ENCODE results near the gene RETSAT. TPM values are rescaled to one million over a fixed set of nuclear protein-coding genes. Genes with fewer than 3 reads are reported as not detected.

RETSAT gene
- total RNA-seq, 1 donor from 2014 or later = 23.1 TPM

GRCh38 chr2:85329181-85329651 is 25.1 kb downstream of the RETSAT start:
- H3K4me1 Mint-ChIP-seq (ENCODE audit: low read depth) = peaks cover 34% of the 10 kb centered on the region
- TF ChIP-seq CTCF (IDR thresholded peaks at IDR 0.05; ENCODE audit: unreplicated experiment) = no peak
- H3K4me3 Mint-ChIP-seq (ENCODE audit: low read depth) = peak overlapping the region; percentile 4
- H3K27ac Mint-ChIP-seq = peak overlapping the region; percentile 6
- peaks cover 1% of the 10 kb centered on the region for H3K36me3 Mint-ChIP-seq (ENCODE audit: insufficient read depth)
- no peaks in the 10 kb centered on the region for H3K27me3 Mint-ChIP-seq
- no peak for DNase-seq (ENCODE audit: low spot score, unreplicated experiment)
- H3K9me3 Mint-ChIP-seq (ENCODE audit: low read depth) = peaks cover 3% of the 10 kb centered on the region

DNA sequence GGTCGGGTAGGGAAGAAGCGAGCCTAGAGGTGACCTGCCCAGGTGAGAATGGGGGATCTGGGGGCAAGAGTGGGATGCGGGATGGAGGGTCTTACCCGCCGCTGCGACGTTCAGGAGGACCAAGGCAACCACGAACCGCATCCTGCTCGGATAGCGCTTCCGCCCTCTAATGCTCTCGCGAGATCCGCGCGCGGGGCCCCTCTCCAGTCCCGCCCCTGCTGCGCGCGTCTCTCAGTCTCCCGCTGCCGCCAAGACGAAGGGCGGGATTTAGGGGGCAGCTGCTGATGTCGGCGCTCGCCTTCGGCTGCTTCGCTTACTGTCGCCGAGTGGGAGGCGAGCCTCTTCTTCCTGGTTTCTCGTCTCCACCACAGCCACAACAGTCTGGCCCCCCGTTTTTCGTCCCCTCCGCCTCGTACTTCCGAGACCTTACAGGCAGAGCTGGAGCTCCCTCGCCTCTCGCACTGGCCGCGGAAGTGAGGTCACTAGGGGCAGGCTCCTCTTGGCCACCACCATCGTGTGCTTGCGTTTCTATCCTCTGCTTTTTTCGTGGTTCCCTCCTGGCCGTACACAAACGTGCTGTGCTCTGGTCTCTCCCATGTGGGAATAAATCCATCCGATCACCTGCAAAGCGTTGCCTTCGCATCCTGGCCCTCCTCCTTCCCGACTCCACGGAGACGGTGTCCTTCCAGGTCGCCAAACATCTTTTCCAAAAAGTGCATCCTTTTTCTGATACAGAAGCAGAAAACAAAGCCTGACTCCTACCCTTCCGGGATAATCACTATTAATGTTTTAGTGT is 26.3 kb downstream of the RETSAT start, which contains the start of gene TGOLN2:
Gene TGOLN2, minus strand, starts transcription at position 168 of the 796 bp plus-strand sequence. Its CDS starts 27 bp downstream, at position 141.
- no peaks in the 10 kb centered on the region for H3K27me3 Mint-ChIP-seq
- H3K9me3 Mint-ChIP-seq (ENCODE audit: low read depth) = no peaks in the 10 kb centered on the region
- H3K27ac Mint-ChIP-seq = peak within 1 kb of the TSS; percentile 99
- TF ChIP-seq CTCF (IDR thresholded peaks at IDR 0.05; ENCODE audit: unreplicated experiment) = peak; percentile 19
- peak within 1 kb of the TSS; percentile 97 for H3K4me3 Mint-ChIP-seq (ENCODE audit: low read depth)
- peaks cover 34% of the 10 kb centered on the region for H3K4me1 Mint-ChIP-seq (ENCODE audit: low read depth)
- peak; percentile 81 for DNase-seq (ENCODE audit: low spot score, unreplicated experiment)
- H3K36me3 Mint-ChIP-seq (ENCODE audit: insufficient read depth) = peaks cover 6% of the 10 kb centered on the region

GRCh38 chr2:85327160-85327821 is 27.0 kb downstream of the RETSAT start:
- no peak for DNase-seq (ENCODE audit: low spot score, unreplicated experiment)
- Mint-ChIP-seq H3K4me1 (ENCODE audit: low read depth) (peaks cover 33% of the 10 kb centered on the region), H3K9me3 (ENCODE audit: low read depth) (no peaks in the 10 kb centered on the region), H3K27ac (peak overlapping the region; percentile 99), H3K36me3 (ENCODE audit: insufficient read depth) (peaks cover 10% of the 10 kb centered on the region), H3K4me3 (ENCODE audit: low read depth) (peak overlapping the region; percentile 97), H3K27me3 (no peaks in the 10 kb centered on the region)
- no peak for TF ChIP-seq CTCF (IDR thresholded peaks at IDR 0.05; ENCODE audit: unreplicated experiment)

DNA sequence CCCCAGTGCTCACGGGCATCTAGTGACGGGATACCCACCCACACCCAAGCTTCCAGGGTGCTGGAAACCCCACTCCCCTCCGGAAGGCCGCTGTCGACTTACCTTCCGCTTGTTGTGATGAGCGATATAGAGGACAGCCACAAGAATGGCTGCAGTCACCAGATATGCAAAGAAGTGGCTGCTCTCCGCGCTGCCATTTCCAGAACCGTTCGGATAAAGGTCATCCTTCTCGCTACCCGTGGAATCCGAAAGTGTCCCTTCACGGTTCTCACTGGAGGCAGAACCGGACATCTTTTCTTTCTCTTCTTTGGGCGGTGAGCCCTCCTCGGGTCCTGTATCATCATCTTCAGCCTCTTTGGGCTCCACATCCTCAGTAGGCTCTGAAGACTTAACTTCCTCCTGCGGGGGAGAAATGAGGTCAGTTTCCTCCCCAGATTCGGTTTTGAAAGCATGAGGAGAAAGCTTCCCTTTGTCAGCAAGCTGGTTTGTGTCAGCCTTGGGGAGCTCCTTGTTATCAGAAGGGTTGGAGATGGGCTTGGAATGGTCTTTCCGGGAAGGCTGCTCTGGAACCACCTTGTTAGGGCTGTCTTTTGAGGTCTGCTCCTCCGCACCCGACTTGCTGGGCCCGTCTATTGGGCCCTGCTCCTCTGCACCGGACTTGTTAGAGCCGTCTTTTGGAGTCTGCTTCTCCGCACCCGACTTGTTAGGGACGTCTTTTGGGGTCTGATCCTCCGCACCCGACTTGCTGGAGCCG is 27.7 kb downstream of the RETSAT start:
- peaks cover 14% of the 10 kb centered on the region for H3K36me3 Mint-ChIP-seq (ENCODE audit: insufficient read depth)
- DNase-seq (ENCODE audit: low spot score, unreplicated experiment) = no peak

More for the DNA sequence above, 27.7 kb downstream of the RETSAT start:
- TF ChIP-seq CTCF (IDR thresholded peaks at IDR 0.05; ENCODE audit: unreplicated experiment) = no peak
- no peak overlapping the region for H3K27ac Mint-ChIP-seq
- peak overlapping the region; percentile 97 for H3K4me3 Mint-ChIP-seq (ENCODE audit: low read depth)
- H3K4me1 Mint-ChIP-seq (ENCODE audit: low read depth) = peaks cover 33% of the 10 kb centered on the region
- no peaks in the 10 kb centered on the region for H3K9me3 Mint-ChIP-seq (ENCODE audit: low read depth)
- H3K27me3 Mint-ChIP-seq = no peaks in the 10 kb centered on the region

All from progenitor cell of endocrine pancreas (in vitro differentiated cells).